CD4-positive, alpha-beta T cell treated with Interleukin-17A for 4 hours (primary cell): ENCODE results near the gene S100Z.

Source experiments
- DNase-seq: peaks from one replicate; pipeline ENCODE4 v3.0.0-alpha.2; 2020; ENCODE audit warnings: mixed read lengths

Gene S100Z

DNA sequence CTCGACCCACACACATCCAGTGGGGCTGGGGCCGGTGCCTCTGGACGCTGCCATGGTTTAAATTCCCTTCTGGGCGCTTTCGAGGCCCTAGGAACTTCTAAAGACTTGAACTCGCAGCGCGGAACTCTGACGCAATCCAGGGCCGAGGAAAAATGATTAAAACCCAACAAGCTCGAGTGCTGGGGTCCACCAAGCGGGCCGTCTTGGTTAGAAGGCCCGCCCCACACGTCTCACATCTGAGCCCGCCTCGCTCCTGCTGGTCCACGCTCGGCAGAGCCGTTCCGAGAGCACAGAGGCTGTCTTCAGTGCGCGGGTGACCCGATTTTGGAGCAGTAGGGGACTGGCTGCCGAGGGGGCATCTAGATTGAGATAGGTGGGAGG lies 104.6 kb downstream of the S100Z start:
- DNase-seq: no peak

GRCh38 chr5:76956033-76956432 lies 106.2 kb downstream of the S100Z start:
- DNase-seq: no peak

DNA sequence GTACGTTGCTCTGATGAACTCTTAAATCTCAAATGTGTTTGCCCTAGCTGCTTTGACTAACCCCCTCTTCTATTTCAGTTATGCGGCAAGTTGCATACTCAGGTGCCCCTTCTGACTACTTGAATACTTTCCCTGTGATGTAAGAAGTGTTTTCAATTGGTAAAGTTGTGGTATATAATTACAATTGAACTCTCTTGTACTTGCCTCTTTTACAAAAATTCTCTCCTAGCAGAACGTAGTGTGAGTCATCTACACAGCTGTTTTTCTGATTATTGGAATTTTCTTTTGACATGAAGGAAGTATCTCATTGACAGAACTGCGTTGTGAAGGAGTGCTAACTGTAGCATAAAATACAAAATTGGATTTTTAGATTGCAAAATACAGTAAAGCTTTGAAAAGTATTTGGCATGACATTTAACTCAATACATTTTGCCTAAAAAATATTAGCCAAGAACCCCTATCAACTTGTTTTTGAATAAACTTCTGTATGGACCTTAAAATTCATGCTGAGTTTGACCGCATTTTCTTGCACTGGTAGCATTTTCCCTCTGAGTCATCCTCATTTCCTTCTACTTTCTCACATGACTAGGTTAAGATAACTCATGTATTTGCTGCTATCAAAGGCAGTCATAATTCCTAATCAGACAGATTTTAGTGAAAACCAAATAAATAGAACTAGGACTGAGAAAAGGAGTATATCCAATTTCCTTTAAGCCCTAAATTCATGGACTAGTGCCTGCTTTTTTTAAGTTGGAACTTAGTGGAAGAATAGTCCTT lies 109.4 kb downstream of the S100Z start:
- DNase-seq: no peak

DNA sequence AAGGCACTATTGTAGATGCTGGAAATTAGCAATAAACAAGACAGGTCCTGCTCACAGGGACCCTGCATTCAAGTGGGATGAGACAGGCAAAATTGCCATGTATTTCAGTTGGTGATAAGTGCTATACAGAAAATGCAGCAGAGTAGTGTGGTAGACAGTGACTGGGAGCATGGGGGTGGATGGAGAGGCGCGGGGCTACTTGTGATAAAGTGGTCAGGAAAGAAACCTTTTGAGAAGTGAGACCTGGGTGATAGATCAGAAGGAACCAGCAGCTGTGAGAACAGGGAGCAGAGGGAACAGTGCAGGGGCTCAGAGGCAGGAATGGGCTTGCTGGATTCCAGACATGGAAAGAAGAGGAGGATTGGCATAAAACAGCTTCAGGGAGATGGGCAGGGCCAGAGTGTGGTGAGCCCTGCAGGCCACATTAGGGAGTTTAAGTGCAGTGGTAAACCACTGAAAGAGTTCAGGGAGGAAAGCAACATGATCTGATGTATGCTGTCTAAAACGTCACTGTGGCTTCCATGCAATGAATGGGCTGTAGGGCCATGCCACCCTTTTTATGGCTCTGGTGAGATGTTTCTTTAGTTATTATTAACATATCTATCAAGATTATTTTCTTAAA lies 110.3 kb downstream of the S100Z start:
- DNase-seq: no peak

DNA sequence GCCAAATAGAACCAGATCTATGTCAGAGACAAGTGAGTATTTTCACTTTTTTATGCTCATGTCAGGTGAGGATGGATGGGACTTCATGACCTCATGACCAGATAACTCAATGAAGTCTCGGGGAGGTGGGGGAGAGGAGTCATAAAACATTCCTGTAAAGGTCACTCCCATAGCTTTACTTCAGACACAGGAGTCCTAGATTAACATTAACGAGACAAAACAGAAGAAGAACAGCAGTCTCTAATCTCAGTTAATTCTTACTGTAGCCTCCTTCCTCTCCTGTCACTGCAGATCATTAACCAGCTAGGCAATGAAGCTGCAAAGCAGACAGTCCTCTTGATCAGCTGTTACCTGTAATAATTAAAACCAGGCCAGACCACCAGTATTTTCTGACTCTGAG lies 114.2 kb downstream of the S100Z start:
- no peak for DNase-seq
